Measurements from ENCODE around the gene SH3BGRL2. TPM values are rescaled to one million over a fixed set of nuclear protein-coding genes. Genes with fewer than 3 reads are reported as not detected.

Gene SH3BGRL2
- 5.9 TPM for total RNA-seq
- long read RNA-seq, full-length matches to known transcripts: 6 of 13 reads
- long read RNA-seq, partial matches to known transcripts: 5 of 13 reads
- long read RNA-seq, other reads (novel, unspliced or antisense): 2 of 13 reads

DNA sequence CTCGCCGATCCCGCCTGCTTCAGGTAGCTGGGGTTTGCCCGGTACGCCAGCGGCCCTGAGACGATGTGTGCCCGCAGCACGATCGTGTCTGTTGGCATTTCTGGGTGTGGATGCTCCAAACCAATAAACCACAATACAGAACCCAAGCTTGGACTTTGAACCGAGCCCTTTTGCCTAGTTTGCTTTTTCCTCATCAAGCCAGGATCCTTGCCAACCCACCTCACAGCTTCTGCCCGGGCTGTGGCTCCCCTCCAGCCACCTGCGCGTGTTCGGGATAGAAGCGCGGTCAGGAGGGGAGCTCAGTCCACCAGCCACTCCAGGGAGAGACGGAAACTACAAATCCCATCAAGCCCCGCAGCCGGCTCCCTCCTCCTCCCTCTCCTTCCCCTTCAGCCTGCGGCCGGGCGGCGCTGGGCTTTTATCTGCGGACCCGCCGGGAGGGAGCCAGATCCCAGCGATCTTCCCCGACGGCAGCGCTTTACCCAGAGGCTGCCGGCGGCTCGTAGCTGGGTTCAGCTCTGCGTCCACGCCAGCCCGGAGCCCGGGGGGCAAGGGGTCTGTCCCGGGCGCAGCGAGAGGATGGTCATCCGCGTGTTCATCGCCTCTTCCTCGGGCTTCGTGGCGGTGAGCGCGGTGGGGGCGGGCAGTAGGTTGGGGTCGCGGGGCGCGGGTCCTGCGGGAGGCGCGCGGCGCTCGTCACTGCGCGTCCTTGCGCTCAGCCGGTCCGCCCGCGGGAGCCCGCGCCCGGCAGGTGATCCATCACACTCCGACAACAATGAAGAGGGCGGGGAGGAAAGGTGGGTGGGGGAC is at the start of gene SH3BGRL2:
Gene SH3BGRL2, plus strand, starts transcription at position 447 of the 810 bp plus-strand sequence. Its CDS starts 133 bp downstream, at position 580.
- intact Hi-C loops (cut with DNase I): no loop called here
- ATAC-seq (ENCODE audit: poor library complexity): peak; percentile 98

DNA sequence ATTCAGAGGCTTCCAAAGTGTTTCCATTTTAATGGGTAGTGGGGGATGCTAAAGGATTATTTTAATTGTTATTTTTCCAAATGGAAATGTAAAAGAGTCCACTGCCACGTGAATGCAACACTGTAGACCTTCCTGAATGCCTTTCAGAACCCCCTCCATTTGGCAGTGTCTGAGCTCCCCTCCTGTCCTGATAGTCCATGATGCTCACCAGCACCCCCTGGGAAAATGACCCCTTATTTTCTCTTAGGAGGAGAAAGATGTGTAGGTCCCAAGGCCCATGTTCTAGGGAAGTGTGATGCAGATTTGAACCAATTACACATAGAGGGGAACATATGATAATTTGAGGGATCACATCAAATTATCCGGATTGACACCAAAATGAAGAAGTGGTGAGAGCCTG is 46.8 kb upstream of the SH3BGRL2 start:
- ATAC-seq (ENCODE audit: poor library complexity) (no peak), DNase-seq (no peak)
- intact Hi-C loops (cut with DNase I): no loop called here

More for the DNA sequence above, at the start of gene SH3BGRL2:
- peak; percentile 82 for DNase-seq

GRCh38 chr6:79586548-79586947 is 44.6 kb upstream of the SH3BGRL2 start:
- DNase-seq (no peak), ATAC-seq (ENCODE audit: poor library complexity) (no peak)
- intact Hi-C loops (cut with DNase I): no loop called here

- ATAC-seq (ENCODE audit: poor library complexity): no peak
- intact Hi-C loops (cut with DNase I): no loop called here
- DNase-seq: no peak
These were observed 41.4 kb upstream of the SH3BGRL2 start for GRCh38 chr6:79589701-79590100.

DNA sequence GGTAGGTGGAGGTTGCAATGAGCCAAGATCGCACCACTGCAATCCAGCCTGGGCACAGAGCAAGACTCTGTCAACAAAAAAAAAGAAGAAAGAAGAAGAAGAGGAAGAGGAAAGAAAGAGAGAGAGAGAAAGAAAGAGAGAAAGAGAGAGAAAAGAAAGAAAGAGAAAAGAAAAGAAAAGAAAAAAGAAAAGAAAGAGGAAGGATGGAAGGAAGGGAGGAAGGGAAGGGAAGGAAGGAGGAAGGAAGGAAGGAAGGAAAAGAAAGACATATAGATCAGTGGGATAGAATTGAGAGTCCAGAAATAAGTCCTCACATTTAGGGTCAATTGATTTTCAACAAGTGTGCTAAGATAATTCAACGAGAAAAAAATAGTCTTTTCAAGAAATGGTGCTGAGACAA is 34.0 kb upstream of the SH3BGRL2 start:
- ATAC-seq (ENCODE audit: poor library complexity): no peak

DNA sequence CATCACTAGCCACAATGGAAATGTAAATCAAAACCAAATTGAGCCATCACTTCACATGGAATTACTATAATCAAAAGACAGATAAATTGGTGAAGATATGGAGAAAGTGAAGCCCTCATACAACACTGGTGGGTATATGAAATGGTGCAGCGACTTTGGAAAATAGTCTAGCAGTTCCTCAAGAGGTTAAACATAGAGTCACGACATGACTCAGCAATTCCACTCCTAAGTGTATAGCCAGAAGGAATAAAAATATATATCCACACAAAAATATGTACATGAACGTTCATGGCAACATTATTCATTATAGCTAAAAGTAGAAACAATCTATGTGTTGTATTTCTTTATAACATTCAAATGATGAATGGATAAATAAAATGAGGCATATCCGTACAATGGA is 33.1 kb upstream of the SH3BGRL2 start:
- intact Hi-C loops (cut with DNase I): no loop called here
- ATAC-seq (ENCODE audit: poor library complexity): no peak
- no peak for DNase-seq

More for the DNA sequence above, 34.0 kb upstream of the SH3BGRL2 start:
- intact Hi-C loops (cut with DNase I): no loop called here
- DNase-seq: no peak

DNA sequence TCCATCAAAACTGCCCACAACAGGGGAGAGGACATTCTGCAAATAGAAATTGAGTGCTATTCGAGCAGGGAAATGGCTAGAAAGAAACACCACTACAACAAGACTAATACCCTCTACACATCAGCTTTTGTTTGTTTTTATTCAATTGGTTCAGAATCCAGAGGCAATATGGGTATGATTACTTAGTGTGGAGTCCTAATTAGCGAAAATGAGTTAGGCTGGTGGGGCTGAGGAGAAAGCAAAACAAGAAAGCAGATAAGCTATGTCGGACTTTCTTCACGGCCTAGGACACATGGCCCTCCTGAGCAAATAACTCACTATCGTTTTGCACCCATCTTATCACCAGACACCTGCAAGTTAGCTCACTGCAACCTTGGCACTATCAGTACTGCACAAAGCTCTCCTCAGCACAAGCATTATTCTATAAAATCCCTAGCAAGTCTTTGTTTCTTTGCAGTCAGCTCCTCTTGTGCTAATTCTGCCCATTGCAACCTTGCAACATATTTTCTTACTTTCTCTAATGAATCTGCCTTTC is 31.3 kb upstream of the SH3BGRL2 start:
- ATAC-seq (ENCODE audit: poor library complexity) (no peak), DNase-seq (no peak)
- intact Hi-C loops (cut with DNase I): no loop called here

DNA sequence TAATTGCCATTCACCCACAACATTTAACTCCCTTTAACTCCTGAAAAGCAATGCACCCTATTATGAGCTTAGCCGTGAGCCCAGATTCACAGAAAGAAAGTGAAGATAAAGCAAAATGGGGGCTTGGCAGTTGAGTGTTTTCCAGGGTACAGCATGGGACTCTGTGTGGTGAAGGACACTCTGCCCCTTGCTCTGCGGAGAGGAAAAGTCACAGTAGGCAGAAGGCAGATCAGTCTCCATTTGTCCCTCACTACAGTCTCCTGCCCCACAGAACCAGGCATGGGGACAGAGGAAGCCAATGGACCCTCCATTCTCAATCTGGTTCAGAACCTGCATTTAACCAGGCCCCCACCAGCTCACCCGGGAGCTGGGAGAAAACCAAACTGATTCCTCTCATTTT is 30.8 kb upstream of the SH3BGRL2 start:
- ATAC-seq (ENCODE audit: poor library complexity) (peak; percentile 46), DNase-seq (no peak)
- intact Hi-C loops (cut with DNase I): no loop called here

DNA sequence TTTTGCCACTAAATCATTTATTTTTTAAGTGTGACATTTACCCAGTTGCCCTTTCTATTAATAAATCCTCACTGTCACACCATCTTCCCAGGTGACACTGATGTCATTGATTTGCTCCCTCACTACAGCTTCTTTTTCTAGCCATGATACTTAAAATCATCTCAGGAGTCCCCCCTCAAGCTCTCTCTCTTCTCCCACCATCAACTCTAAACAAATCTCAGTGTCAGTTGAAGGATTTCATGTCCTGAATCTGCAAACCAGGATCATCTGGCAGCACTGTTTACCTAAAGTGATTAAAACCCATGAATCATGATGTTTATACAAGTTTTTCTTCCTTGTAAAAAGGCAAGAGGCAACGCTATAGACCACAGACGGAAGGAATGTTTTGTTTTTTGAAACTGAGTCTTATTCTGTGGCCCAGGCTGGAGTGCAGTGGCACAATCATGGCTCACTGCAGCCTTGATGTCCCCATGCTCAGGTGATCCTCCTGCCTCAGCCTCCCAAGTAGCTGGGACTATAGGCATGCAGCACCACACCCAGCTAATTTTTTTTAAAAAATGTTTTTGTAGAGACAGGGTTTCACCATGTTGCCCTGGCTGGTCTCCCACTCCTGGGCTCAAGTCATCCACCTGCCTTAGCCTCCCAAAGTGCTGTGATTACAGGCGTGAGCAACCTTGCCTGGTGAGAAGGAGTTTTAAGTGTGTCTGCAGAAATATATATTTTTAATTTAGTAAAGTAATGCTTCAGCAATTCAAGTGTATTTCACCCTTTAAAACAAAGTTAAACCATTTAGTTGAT is 30.1 kb upstream of the SH3BGRL2 start:
- intact Hi-C loops (cut with DNase I): no loop called here
- DNase-seq (no peak), ATAC-seq (ENCODE audit: poor library complexity) (no peak)

- DNase-seq (no peak), ATAC-seq (ENCODE audit: poor library complexity) (no peak)
- intact Hi-C loops (cut with DNase I): no loop called here
These were observed 28.3 kb upstream of the SH3BGRL2 start for GRCh38 chr6:79602859-79603258.

DNA sequence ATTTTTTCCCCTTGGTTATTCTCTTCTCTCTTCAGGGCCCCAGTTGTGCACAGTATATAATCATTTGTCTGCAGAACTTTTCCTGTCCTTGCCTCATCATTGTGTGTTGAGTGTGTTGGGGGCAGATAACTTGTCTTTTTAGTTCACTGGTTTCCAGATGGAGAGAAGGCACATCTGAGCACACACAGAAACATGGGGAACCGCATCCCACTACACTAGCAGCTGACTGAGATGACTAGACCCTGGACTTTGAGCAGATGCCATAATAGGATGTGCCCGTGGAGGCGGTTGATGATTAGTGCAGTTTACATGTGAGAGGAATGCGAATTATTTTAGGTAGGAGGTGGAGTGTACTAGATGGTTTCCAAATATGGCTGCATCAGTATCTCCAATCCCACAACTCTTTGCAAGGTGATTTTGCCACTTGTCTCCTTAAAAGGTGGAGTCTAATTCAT is 26.5 kb upstream of the SH3BGRL2 start:
- no peak for ATAC-seq (ENCODE audit: poor library complexity)
- no peak for DNase-seq
- intact Hi-C loops (cut with DNase I): no loop called here

DNA sequence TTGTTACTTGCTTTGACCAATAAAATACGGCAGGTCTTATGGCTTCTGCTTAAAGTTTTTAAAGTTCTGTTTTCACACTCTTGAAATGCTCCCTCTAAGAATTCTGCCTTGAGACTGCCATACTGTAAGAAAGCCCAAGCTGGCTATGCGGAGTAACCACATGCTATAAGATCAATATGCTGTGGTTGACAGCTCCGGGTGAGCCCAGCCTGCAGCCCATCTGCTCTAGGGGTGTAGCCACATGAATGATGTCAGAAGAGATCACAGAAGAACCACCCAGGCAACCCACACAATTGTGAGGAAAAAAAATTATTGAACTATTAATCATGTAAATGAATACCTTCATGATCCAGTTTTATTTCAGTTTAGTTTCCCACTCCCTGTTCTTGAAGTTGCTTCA is 26.1 kb upstream of the SH3BGRL2 start:
- ATAC-seq (ENCODE audit: poor library complexity) (no peak), DNase-seq (no peak)
- intact Hi-C loops (cut with DNase I): no loop called here

DNA sequence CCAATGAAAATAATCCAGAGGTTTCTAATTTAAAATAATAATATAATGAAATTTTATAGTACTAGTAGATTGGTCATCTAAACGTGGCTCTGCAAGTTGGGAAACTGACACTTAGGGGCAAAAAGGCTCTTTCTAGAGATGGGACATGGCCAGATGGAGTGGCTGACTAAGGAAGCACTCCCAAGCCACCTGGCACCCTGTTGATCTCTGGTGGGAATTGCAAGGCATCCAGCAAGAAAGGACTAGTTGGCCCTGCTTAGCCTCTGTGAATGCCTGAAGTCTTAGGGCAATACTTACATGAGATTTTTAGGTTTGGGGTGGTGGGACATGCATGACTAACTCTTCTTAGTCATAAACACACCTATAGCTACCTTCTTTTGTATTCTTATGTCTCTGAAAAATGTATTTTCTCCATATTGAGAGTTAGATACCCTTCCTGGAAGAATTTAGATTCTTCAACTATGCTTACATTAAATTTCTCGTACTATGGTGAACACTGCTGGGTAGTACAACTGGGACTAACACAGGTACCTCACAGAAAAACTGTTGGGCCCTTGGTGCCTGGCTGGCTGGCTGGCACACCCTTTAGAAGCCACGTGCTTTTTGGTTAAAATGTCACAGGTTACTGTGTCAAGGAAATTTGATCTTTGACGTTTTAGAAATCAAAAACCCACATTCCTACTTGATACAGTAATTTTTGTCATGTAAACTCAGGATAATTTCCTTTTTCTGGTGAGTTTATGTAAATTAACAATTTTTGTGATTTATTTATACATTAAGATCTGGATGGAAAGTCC is 25.0 kb upstream of the SH3BGRL2 start:
- ATAC-seq (ENCODE audit: poor library complexity) (no peak), DNase-seq (no peak)
- intact Hi-C loops (cut with DNase I): no loop called here

- DNase-seq (no peak), ATAC-seq (ENCODE audit: poor library complexity) (no peak)
- intact Hi-C loops (cut with DNase I): no loop called here
These were observed 24.1 kb upstream of the SH3BGRL2 start for GRCh38 chr6:79607000-79607399.

DNA sequence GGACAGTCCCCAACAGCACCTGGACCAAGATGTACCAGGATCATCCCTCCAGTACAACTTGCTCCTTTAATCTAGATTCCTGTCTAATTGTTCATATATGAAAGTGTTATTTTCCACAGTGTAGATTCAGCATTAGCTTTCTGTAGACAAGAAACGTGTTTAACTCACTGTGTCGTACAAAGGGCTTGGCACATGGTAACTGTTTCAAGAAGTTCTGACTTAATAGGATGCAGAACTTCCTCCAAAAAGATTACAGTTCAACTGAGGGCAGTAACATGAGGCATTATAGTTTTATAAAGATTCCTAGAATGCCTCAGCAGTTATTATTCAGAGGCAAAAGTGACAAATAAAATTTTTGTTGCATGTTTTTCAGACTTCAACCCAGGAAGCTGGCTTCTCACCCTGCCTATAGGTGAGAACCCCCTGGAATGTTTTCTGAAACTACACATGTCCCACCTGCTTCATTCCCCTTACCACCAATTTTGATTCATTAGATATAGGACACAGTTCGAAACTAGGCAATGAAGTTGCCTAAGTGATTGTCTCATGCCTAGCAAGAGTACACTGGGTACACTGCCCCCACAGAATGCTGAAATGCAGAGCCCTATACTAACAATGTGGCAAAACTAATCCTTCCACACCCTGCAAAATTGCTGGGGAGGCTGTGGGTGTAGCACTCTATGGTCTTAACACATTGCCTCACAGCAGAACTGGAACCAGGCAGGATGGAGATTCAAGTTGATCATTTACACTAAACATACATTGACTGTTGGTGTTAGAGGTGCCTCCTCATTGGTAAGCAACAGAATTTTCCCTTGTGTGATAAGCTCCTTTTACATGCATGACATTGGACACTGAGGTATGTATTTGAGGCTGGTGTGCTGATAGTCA is 22.6 kb upstream of the SH3BGRL2 start:
- DNase-seq (no peak), ATAC-seq (ENCODE audit: poor library complexity) (no peak)
- intact Hi-C loops (cut with DNase I): no loop called here

DNA sequence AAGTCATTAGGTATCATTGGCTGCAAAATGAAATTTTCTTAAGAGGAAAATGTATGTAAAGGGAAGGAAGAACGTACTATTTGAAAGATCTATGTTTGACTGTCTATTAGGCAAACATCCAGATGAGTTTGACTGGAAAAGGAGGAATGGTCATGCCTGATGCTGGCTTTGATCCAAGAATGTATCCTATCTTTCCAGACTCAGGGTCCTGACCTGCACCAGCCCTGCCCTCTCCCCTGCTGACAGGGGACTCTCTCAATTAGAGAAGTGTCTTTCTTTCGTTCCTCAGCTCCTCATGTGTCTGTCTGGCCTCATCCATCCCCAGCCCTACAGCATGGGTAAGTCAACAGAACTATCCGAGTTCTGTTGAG is 21.9 kb upstream of the SH3BGRL2 start:
- ATAC-seq (ENCODE audit: poor library complexity) (no peak), DNase-seq (no peak)
- intact Hi-C loops (cut with DNase I): no loop called here

DNA sequence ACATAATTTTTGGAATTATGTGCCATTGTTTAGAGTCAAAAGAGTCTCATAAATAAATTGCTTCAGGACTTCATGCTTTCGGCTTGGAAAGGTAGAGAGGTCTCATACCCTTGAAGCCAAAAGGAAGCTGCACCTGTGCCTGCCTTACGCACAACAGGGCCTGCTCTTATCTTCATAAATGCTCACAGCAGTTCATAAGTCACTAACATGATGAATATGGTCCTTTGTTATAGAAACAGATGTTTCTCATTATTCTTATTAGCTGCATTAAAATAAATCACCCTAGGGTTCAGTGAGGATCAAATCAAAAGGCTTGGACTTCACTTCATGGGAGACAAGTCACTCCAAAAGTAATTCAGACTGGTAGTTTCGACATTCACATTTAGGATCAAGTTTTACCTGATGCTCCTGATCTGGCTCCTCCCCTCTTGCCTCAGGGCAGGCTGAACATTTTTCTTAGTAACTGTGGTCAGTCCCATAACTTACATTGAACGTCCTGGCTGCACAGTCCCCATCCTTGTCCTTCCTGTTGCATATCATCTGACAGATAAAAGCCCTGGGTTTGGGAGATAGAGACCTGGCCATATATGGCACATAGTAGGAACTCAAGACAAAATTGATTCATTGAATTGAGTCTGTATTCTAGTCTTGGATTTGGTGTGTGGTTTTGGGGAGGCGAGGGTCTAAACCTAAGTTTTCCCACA is 20.7 kb upstream of the SH3BGRL2 start:
- DNase-seq (no peak), ATAC-seq (ENCODE audit: poor library complexity) (no peak)
- intact Hi-C loops (cut with DNase I): no loop called here

Data from Right ventricle myocardium superior (tissue), 1 donor.